ENCODE results near the gene MMS22L. TPM values are rescaled to one million over a fixed set of nuclear protein-coding genes. Genes with fewer than 3 reads are reported as not detected.

The MMS22L gene
- total RNA-seq, 1 experiment from 2014 or later = 52.8 TPM

- Mint-ChIP-seq H3K27me3 (ENCODE audit: low read depth) (no peaks in the 10 kb centered on the region), H3K4me3 (peak overlapping the region in 1 of 2 experiments; percentile 60; a peak in 2 of 5 replicates), H3K9me3 (no peaks in the 10 kb centered on the region), H3K4me1 (peaks cover 19 to 27% of the 10 kb centered on the region in 2 experiments), H3K27ac (peak overlapping the region; percentile 46 to 60 (median 57); a peak in 5 of 7 replicates), H3K36me3 (ENCODE audit: insufficient read depth in 1 of 3, low read depth in 3 of 3) (no peaks in the 10 kb centered on the region; a peak in 1 of 7 replicates)
- Histone ChIP-seq H2AK5ac (ENCODE audit: insufficient read length, low read length) (no peak overlapping the region), H3K18ac (ENCODE audit: insufficient read length, low read depth, low read length) (peak overlapping the region; percentile 48), H3K27ac (ENCODE audit: insufficient read length, low read depth, low read length) (no peak overlapping the region), H4K5ac (ENCODE audit: insufficient read length, low read depth, low read length) (no peak overlapping the region), H4K91ac (ENCODE audit: insufficient read length, low read depth, low read length) (no peak overlapping the region), H3K9me3 (ENCODE audit: control insufficient read depth, low read depth, low read length) (no peaks in the 10 kb centered on the region), H3K79me1 (ENCODE audit: insufficient read depth, low read depth, low read length, poor library complexity, severe bottlenecking) (no peaks in the 10 kb centered on the region), H3K4ac (ENCODE audit: low read depth, low read length) (no peak overlapping the region), H2BK12ac (ENCODE audit: insufficient read length, low read depth, low read length) (no peak overlapping the region), H2BK20ac (ENCODE audit: low read depth, low read length, poor library complexity, severe bottlenecking) (no peak overlapping the region), H3K14ac (ENCODE audit: insufficient read depth, low read length) (no peak overlapping the region), H3K27me3 (ENCODE audit: insufficient read depth, low read length) (no peaks in the 10 kb centered on the region), H3K4me2 (ENCODE audit: insufficient read depth, insufficient read length, low read length) (peak overlapping the region; percentile 49), H2BK120ac (ENCODE audit: low read depth, low read length, poor library complexity, severe bottlenecking) (no peak overlapping the region), H2BK15ac (ENCODE audit: low read depth, low read length) (no peak overlapping the region), H3K56ac (ENCODE audit: insufficient read length, low read depth, low read length) (no peak overlapping the region), H3K9ac (ENCODE audit: extremely low read depth, insufficient read length, low read length) (no peak overlapping the region), H4K8ac (replicated peaks; ENCODE audit: insufficient read length, low read depth, low read length) (no peak overlapping the region), H2BK5ac (ENCODE audit: insufficient read length, low read length) (no peak overlapping the region), H3K23me2 (ENCODE audit: insufficient read length, low read depth, low read length, poor library complexity, severe bottlenecking) (no peaks in the 10 kb centered on the region), H2AFZ (ENCODE audit: low read length) (peak overlapping the region; percentile 85), H3K79me2 (ENCODE audit: insufficient read depth, low read length) (no peaks in the 10 kb centered on the region), H3T11ph (ENCODE audit: low read length) (no peak overlapping the region), H4K20me1 (ENCODE audit: control insufficient read depth, insufficient read depth, insufficient read length) (no peaks in the 10 kb centered on the region), H3K4me1 (ENCODE audit: insufficient read depth, low read length) (peaks cover 3% of the 10 kb centered on the region; the same call in 1 of the 2 replicates), H3K23ac (ENCODE audit: insufficient read length, low read depth, low read length) (no peak overlapping the region)
- WGBS (ENCODE audit: extremely low coverage, insufficient read length, low lambda C conversion rate) = no CpG with 5 or more reads among the region's 8 CpGs
- no peak for DNase-seq
- no peak for TF ChIP-seq CTCF (conservative IDR thresholded peaks at IDR 0.05)
Measured at GRCh38 chr6:97305414-97306066, 22.5 kb upstream of the MMS22L start.

Measured in H9 (cell line).